ENCODE data around the gene CCDC24. TPM values are rescaled to one million over a fixed set of nuclear protein-coding genes. Genes with fewer than 3 reads are reported as not detected.
A peak's percentile ranks its signal among the peaks of the same experiment; 100 is the strongest.

CCDC24 gene
- total and polyA plus RNA-seq, 2 of the 13 experiments (the other 11 are each of a cell fraction or from before 2014, with no cell fraction given) = 1.4 to 2.9 TPM

GRCh38 chr1:43991200-43991475 is 261 bp upstream of the CCDC24 start:
- no peak for DNase-seq (ENCODE audit: low spot score)
- BruUV-seq (replicated peaks) = no TSS peak
- FAIRE-seq = no peak
- peak overlapping the region; percentile 54 for H3K27ac ChIP-seq (ENCODE audit: extremely low read length, insufficient read depth, low read length)
- no peaks in the 10 kb centered on the region for H3K79me2 ChIP-seq (ENCODE audit: insufficient read depth, low read length)
- CTCF ChIA-PET (ENCODE audit: low intra/inter-chr PET ratio, low total read pairs) = no interaction called here
- in situ Hi-C loops (cut with HindIII; ENCODE audit: extremely low pct_ligation_motif_present, low pct_unique_long_range_greater_than_20kb) = no loop called here
- H3K4me2 ChIP-seq (ENCODE audit: low read depth, low read length) = peak overlapping the region; percentile 89
- WGBS (ENCODE audit: low lambda C conversion rate) = 0% methylated on average over 4 of the region's 10 CpGs
- no peak overlapping the region for H2AFZ ChIP-seq (ENCODE audit: low read length)
- POLR2A ChIA-PET = interaction anchor here (0.8 to 0.9 kb wide), 2 partner anchors 16 to 40 kb away, joined by 3 to 4 read pairs; partner anchors contain the start of genes ATP6V0B and SLC6A9
- intact Hi-C loops (cut with micrococcal nuclease; ENCODE audit: unreplicated experiment) = no loop called here
- peak overlapping the region; percentile 56 for H3K9ac ChIP-seq (ENCODE audit: insufficient read depth, low read depth, low read length)
- no peaks in the 10 kb centered on the region for H4K20me1 ChIP-seq (ENCODE audit: insufficient read depth, low read length)
- H3K9me3 ChIP-seq (ENCODE audit: low read length) = no peaks in the 10 kb centered on the region
- no peak for ATAC-seq
- peak overlapping the region; percentile 52 to 77 (median 75) for H3K4me3 ChIP-seq (replicated peaks in 1 of 3; ENCODE audit: insufficient read depth in 1 of 3, low read depth in 2 of 3, low read length in 3 of 3)
- no peaks in the 10 kb centered on the region for H3K27me3 ChIP-seq (ENCODE audit: control insufficient read depth in 1 of 2, insufficient read depth in 2 of 2, low read length in 2 of 2)
- H3K4me1 ChIP-seq (ENCODE audit: insufficient read depth, low read length) = peaks cover 62% of the 10 kb centered on the region
- peaks cover 0 to 1% of the 10 kb centered on the region in 2 experiments; a peak in 1 of 5 replicates for H3K36me3 ChIP-seq (replicated peaks in 1 of 2; ENCODE audit: control insufficient read depth in 1 of 2, insufficient read depth in 2 of 2, low read length in 2 of 2)
- TF ChIP-seq ZBTB25 (CRISPR knock-in tag; IDR thresholded peaks at IDR 0.05) (no peak), ZNF891 (CRISPR knock-in tag; IDR thresholded peaks at IDR 0.05) (no peak), HHEX (CRISPR knock-in tag; IDR thresholded peaks at IDR 0.05) (no peak), ZNF766 (CRISPR knock-in tag; IDR thresholded peaks at IDR 0.05; ENCODE audit: borderline replicate concordance) (no peak), ZBTB3 (CRISPR knock-in tag; IDR thresholded peaks at IDR 0.05; ENCODE audit: borderline replicate concordance, low read depth) (no peak), ZNF790 (CRISPR knock-in tag; IDR thresholded peaks at IDR 0.05; ENCODE audit: borderline replicate concordance) (peak; percentile 6; the same call in 1 of the 2 replicates), HNF4A (CRISPR knock-in tag; IDR thresholded peaks at IDR 0.05) (no peak), ZNF275 (CRISPR knock-in tag; IDR thresholded peaks at IDR 0.05; ENCODE audit: borderline replicate concordance) (no peak), FLYWCH1 (CRISPR knock-in tag; IDR thresholded peaks at IDR 0.05) (no peak), ZNF331 (CRISPR knock-in tag; IDR thresholded peaks at IDR 0.05) (no peak), ZNF451 (CRISPR knock-in tag; IDR thresholded peaks at IDR 0.05) (no peak), ZNF142 (CRISPR knock-in tag; IDR thresholded peaks at IDR 0.05) (no peak), MXI1 (IDR thresholded peaks at IDR 0.05; ENCODE audit: borderline replicate concordance, low read depth, low read length) (no peak), MYNN (CRISPR knock-in tag; IDR thresholded peaks at IDR 0.05; ENCODE audit: low read depth) (no peak), NCOR1 (IDR thresholded peaks at IDR 0.05; ENCODE audit: borderline replicate concordance, low read length) (no peak), YEATS4 (CRISPR knock-in tag; IDR thresholded peaks at IDR 0.05; ENCODE audit: borderline replicate concordance) (no peak)
- TF ChIP-seq, protein P1, sequence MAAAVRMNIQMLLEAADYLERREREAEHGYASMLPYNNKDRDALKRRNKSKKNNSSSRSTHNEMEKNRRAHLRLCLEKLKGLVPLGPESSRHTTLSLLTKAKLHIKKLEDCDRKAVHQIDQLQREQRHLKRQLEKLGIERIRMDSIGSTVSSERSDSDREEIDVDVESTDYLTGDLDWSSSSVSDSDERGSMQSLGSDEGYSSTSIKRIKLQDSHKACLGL (CRISPR knock-in tag; IDR thresholded peaks at IDR 0.05) = no peak

Data from HepG2 (cell line).